ENCODE results near the gene HID1.

- TF ChIP-seq ZFP3 (CRISPR knock-in tag; IDR thresholded peaks at IDR 0.05) (no peak), BACH2 (CRISPR knock-in tag; IDR thresholded peaks at IDR 0.05; ENCODE audit: borderline replicate concordance) (no peak), ZFP30 (CRISPR knock-in tag; IDR thresholded peaks at IDR 0.05) (no peak), SNAI2 (CRISPR knock-in tag; IDR thresholded peaks at IDR 0.05) (no peak), PATZ1 (CRISPR knock-in tag; IDR thresholded peaks at IDR 0.05; ENCODE audit: borderline replicate concordance) (no peak), POU6F1 (CRISPR knock-in tag; IDR thresholded peaks at IDR 0.05; ENCODE audit: borderline replicate concordance, low read depth) (no peak), ISL1 (CRISPR knock-in tag; IDR thresholded peaks at IDR 0.05) (no peak), PPARA (CRISPR knock-in tag; IDR thresholded peaks at IDR 0.05; ENCODE audit: borderline replicate concordance) (no peak), CSRNP3 (CRISPR knock-in tag; IDR thresholded peaks at IDR 0.05) (no peak)
Observed at GRCh38 chr17:74972973-74973328, 392 bp upstream of the HID1 start.

All from SK-N-SH treated with all-trans-retinoic acid at 6 μM for 48 hours (cell line).